BLaER1 (cell line): ENCODE measurements around the gene SKI.

ENCODE experiments used
- H3K27ac ChIP-seq: shearing (Covaris generic); formaldehyde crosslinking; 2 replicates; pipeline ENCODE4 v1.8.1; 2022
- H3K27me3 ChIP-seq: shearing (Covaris generic); formaldehyde crosslinking; 2 replicates; pipeline ENCODE4 v1.8.1; 2022
- H3K36me3 ChIP-seq: shearing (Covaris generic); formaldehyde crosslinking; 2 replicates; pipeline ENCODE4 v1.8.1; 2022
- H3K4me1 ChIP-seq: shearing (Covaris generic); formaldehyde crosslinking; 2 replicates; pipeline ENCODE4 v1.8.1; 2022
- H3K4me2 ChIP-seq: shearing (Covaris generic); formaldehyde crosslinking; 2 replicates; pipeline ENCODE4 v1.8.1; 2022
- H3K4me3 ChIP-seq: shearing (Covaris generic); formaldehyde crosslinking; 2 replicates; pipeline ENCODE4 v1.8.1; 2022
- H3K9ac ChIP-seq: shearing (Covaris generic); formaldehyde crosslinking; 2 replicates; pipeline ENCODE4 v1.8.1; 2022
- H3K9me3 ChIP-seq: shearing (Covaris generic); formaldehyde crosslinking; 2 replicates; pipeline ENCODE4 v1.8.1; 2022
- H4K20me1 ChIP-seq: shearing (Covaris generic); formaldehyde crosslinking; 2 replicates; pipeline ENCODE4 v1.8.1; 2022
- Cebpa-rat ChIP-seq: shearing (Covaris generic); IDR thresholded peaks from 2 replicates; pipeline ENCODE4 v1.8.1; 2022

Gene SKI

DNA sequence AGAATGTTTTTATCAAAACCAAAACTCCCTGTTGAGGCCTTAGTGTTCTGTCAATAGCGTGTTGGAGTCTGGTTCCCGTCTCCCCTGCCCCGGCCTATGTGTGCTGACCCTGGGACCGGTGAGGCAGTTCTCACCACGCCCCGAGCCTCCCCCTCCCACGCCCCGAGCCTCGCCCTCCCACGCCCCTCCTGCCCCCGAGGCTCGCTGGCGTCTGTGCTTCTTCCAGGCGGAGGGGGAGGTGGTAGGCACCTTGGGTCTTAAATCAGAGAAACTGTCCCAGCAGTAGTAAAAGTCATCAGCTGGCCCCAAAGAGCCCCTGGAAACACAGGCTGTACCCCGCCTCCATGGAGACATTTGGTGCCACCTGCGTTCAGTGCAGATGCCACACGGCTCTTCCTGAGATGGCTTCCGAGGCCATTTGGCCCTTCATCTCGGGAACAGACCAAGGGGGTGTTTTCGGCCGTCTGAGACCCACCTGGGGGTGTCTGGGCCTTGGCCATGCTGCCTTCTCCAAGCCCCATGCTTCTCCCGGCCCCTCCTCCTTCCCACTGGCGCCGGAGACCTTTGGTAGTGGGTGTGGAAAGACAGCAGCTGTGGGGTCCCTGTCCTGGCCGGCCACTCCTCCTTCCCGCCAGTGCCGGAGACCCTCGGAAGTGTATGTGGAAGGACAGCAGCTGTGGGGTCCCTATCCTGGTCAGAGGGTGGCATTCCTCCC is 44.7 kb downstream of the SKI start:
- Histone ChIP-seq H3K4me3 (no peak overlapping the region), H3K4me1 (peaks cover 72% of the 10 kb centered on the region), H3K9ac (no peak overlapping the region), H3K27ac (no peak overlapping the region), H3K27me3 (no peaks in the 10 kb centered on the region), H4K20me1 (peaks cover 96% of the 10 kb centered on the region), H3K36me3 (peaks cover 5% of the 10 kb centered on the region), H3K4me2 (no peak overlapping the region; the same call in 1 of the 2 replicates), H3K9me3 (peaks cover 4% of the 10 kb centered on the region; the same call in 1 of the 2 replicates)
- TF ChIP-seq Cebpa-rat: no peak

DNA sequence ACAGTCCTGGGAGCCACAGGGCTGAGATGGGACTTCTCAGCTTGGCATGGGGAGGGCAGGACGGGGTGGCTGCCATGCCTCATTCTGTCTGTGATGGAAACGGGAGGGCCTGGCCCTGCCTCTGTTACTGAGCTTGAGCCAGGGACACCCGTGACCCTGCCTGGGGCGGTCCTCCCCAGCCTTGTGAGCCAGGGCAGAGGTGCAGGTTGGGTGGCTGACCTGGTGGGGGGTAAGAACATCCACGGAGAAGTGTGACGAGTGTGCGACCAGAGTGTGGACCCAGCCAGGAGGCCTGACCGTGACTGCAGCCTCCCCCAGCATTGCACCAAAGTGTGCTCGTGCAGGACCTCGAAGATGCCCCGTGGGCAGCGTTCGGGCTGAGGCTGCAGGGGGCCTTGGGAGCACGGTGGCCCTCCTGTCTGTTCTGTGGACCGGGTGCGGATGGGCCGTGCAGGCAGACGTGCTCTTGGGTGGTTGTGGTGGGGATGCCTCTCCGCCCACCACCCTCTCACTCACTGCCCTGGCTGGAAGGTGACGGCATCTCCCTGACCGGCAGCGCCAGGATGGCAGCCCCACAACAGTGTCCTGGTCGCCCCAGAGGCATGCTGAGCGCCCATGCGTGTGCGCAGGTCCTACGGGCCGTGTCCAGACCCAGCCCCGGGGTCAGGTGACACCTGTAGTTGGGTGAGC is 45.4 kb downstream of the SKI start:
- peaks cover 96% of the 10 kb centered on the region for H4K20me1 ChIP-seq
- peaks cover 4% of the 10 kb centered on the region; the same call in 1 of the 2 replicates for H3K9me3 ChIP-seq
- H3K4me3 ChIP-seq: no peak overlapping the region
- peaks cover 79% of the 10 kb centered on the region for H3K4me1 ChIP-seq
- H3K9ac ChIP-seq: no peak overlapping the region
- H3K27me3 ChIP-seq: no peaks in the 10 kb centered on the region
- H3K36me3 ChIP-seq: peaks cover 8% of the 10 kb centered on the region
- peak overlapping the region; percentile 96 for H3K4me2 ChIP-seq
- no peak for TF ChIP-seq Cebpa-rat
- H3K27ac ChIP-seq: no peak overlapping the region

DNA sequence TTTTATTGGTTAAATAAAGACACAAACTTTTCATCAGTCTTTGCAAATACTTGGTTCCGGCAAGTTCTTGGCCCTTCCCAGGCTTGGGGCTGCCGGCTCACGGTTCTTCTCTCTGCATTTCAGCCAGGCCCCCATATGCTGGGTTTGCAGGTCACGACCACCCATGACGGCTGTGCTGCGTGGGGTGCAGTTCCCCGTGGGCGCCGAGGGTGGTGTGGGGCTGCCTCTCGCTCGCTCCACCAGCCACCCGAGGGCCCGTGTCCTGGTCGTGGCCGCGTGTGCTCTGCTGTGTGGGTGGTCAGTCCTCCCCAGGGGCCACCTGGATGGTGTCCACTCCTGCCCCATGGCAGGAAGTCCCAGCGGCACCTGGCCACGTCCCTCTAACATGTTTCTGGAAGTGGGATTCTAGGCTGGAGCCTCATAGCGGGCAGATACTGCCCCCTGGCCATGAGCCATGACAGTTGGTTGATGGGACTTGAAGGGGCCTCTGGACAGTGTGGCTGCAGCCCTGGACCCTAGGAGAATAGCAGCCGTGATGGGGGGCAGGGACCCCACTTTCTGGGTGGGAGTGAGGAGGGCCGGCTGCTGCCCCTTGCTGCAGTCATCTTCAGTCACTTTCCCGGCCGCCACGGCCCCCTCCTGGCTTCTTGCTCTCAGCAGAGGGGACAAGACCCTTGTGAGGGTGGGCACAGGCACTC is 46.3 kb downstream of the SKI start:
- Histone ChIP-seq H3K27me3 (no peaks in the 10 kb centered on the region), H3K4me1 (peaks cover 87% of the 10 kb centered on the region), H3K4me2 (peak overlapping the region; percentile 96), H4K20me1 (peaks cover 99% of the 10 kb centered on the region), H3K9me3 (peaks cover 4% of the 10 kb centered on the region; the same call in 1 of the 2 replicates), H3K4me3 (peak overlapping the region; percentile 52; the same call in 1 of the 2 replicates), H3K27ac (peak overlapping the region; percentile 60), H3K9ac (peak overlapping the region; percentile 43; the same call in 1 of the 2 replicates), H3K36me3 (peaks cover 8% of the 10 kb centered on the region)
- TF ChIP-seq Cebpa-rat: no peak

DNA sequence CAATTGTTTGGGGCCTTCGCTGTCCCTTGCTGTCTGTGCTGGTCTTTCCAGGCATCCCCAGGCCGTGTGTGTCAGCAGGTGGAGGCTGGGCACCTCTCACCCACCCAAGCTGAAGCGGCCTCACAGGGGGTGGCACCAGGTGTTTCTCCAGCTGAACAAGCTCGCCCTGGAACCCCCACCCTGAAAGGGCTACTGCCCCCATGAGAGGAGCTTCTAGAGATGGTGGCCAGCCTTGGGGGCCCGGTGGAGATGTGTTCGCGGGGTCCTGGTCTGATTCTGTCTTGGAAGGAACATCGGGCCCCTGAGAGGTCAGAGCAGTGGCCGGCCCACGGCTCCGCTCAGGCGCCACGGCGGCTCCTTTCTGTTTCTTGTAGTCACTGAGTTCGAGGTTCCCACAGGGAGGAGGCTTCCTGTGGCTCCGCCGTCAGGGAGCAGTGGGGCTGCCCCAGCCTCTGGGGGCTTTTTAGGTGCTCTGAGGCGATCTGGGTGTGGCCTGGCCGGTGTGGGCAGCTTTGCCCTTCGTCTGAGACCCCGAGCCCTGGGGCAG is 46.9 kb downstream of the SKI start:
- Histone ChIP-seq H3K36me3 (peaks cover 8% of the 10 kb centered on the region), H3K4me1 (peaks cover 92% of the 10 kb centered on the region), H3K9ac (peak overlapping the region; percentile 43; the same call in 1 of the 2 replicates), H4K20me1 (peaks cover 99% of the 10 kb centered on the region), H3K27ac (peak overlapping the region; percentile 60), H3K9me3 (peaks cover 4% of the 10 kb centered on the region; the same call in 1 of the 2 replicates), H3K4me2 (peak overlapping the region; percentile 96), H3K4me3 (peak overlapping the region; percentile 52), H3K27me3 (no peaks in the 10 kb centered on the region)
- TF ChIP-seq Cebpa-rat: no peak

DNA sequence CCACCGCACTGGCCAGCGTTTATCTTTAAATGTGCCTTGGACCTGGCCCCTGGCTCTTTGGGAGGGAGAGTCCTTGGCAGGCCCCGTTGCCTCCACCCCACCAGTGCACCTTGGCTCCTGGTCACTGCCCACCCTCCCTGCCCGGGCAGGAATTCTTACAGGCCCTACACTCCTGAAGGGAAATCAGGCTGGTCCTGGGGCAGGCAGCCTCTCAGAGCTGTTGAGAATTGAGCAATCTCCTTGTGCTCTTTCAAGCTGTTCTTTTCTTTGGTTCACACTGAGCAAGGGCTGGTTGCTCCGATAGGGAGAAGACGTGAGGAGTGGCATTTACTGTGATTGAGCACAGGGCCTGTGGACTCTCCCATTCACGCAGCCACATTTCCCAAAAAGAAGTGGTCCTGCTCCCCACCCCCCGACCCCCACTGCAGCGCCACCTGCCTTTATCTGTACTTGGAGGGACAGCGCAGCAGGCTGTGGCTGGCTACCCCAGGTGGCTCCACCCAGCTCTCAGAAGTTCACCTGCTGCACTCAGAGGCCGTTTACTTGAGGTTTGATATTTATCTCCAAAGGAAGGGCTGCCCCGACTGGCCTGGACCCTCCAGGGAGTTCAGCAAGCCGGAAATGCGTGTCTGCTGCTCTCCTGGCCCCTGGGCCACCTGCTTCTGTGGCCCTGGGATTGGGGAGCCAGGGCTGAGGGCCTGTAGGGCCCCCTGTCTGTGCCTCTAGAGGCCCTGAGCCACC is 47.8 kb downstream of the SKI start:
- Histone ChIP-seq H3K9ac (peak overlapping the region; percentile 48), H3K27me3 (no peaks in the 10 kb centered on the region), H3K27ac (peak overlapping the region; percentile 60), H3K4me1 (peaks cover 86% of the 10 kb centered on the region), H3K36me3 (peaks cover 8% of the 10 kb centered on the region), H3K4me2 (peak overlapping the region; percentile 96), H3K9me3 (peaks cover 4% of the 10 kb centered on the region; the same call in 1 of the 2 replicates), H3K4me3 (peak overlapping the region; percentile 31; the same call in 1 of the 2 replicates), H4K20me1 (peaks cover 92% of the 10 kb centered on the region)
- TF ChIP-seq Cebpa-rat: peak; percentile 80

DNA sequence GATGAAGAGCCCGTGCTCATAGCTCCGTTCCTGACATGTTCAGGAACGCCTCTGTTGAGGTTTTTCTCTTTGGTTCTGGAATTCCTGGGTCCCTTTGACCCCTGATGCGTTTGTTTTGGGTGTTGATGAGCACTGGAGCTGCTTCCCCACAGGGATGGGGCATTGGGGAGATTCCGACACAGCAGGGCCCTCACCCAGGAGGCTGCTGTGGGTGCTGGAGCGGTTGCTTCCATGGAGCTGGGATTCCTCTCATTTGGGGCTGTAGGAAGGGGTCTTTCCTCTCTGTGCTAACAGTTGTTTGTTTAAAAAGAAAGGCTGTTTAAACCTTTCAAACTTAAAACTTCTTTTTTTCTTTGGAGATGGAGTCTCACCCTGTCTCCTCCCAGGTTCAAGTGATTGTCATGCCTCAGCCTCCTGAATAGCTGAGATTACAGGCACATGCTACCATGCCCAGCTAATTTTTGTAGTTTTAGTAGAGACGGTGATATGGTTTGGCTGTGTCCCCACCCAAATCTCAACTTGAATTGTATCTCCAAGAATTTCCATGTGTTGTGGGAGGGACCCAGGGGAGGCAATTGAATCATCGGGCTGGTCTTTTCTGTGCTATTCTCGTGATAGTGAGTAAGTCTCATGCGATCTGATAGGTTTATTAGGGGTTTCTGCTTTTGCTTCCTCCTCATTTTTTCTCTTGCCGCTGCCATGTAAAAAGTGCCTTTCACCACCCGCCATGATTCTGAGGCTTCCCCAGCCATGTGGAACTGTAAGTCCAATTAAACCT is 48.9 kb downstream of the SKI start:
- peak overlapping the region; percentile 96 for H3K4me2 ChIP-seq
- H3K9me3 ChIP-seq: peaks cover 4% of the 10 kb centered on the region; the same call in 1 of the 2 replicates
- H4K20me1 ChIP-seq: peaks cover 82% of the 10 kb centered on the region
- H3K27ac ChIP-seq: peak overlapping the region; percentile 60
- no peak for TF ChIP-seq Cebpa-rat
- no peak overlapping the region for H3K4me3 ChIP-seq
- H3K9ac ChIP-seq: no peak overlapping the region
- H3K27me3 ChIP-seq: no peaks in the 10 kb centered on the region
- peaks cover 75% of the 10 kb centered on the region for H3K4me1 ChIP-seq
- peaks cover 8% of the 10 kb centered on the region for H3K36me3 ChIP-seq

DNA sequence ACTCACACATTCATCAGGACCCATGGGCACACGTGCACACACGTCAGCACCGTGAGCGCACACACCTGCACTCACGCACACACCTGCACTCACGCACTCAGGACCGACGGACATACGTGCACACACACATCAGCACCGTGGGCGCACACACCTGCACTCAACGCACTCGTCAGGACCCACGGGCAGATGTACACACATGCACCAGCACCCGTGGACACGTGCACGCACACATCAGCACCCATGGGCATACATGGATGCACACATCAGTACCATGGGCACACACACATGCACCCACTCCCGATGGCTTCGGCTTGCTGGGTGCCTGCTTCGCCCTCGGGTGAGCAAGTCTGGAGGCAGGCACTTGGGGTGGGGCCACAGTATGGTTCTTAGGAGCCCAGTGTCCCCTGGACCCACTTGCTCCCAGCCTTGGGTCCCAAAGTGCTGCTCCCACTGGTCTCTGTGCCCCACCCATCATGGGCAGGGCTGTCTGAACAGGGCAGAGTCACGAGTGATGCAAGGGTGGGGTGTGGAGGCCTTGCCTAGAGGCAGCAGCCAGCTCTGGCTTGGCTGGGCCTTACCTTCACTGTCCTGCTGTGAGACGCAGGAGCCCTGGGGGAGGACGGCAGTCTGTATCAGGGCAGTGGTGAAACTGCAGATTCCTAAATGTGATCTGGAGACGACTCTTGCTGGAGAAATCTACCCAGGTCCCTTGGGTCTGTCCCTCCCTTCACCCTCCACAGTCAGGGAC is 49.8 kb downstream of the SKI start:
- no peaks in the 10 kb centered on the region for H3K27me3 ChIP-seq
- H3K36me3 ChIP-seq: peaks cover 8% of the 10 kb centered on the region
- H3K9ac ChIP-seq: no peak overlapping the region
- no peak for TF ChIP-seq Cebpa-rat
- H3K4me1 ChIP-seq: peaks cover 70% of the 10 kb centered on the region
- peak overlapping the region; percentile 55; the same call in 1 of the 2 replicates for H3K27ac ChIP-seq
- H3K4me2 ChIP-seq: peak overlapping the region; percentile 84
- peaks cover 76% of the 10 kb centered on the region for H4K20me1 ChIP-seq
- H3K4me3 ChIP-seq: no peak overlapping the region
- peaks cover 4% of the 10 kb centered on the region; the same call in 1 of the 2 replicates for H3K9me3 ChIP-seq
